Mesenteric fat pad (tissue), 1 donor: ENCODE results near the gene STYX. TPM values are rescaled to one million over a fixed set of nuclear protein-coding genes. Genes with fewer than 3 reads are reported as not detected.

Source experiments
- DNase-seq: peaks from one replicate; pipeline ENCODE4 v3.0.0-alpha.2; 2020; ENCODE audit warnings: low spot score
- total RNA-seq: library from RNA; stranded (reverse); fragmentation: NEBNext Ultra II Directional; extraction: Animal tissue kit (Norgen Biotek cat#: 25700); gene quantifications from one replicate; pipeline ENCODE4 v1.2.1, GENCODE V29; 2021
- donor health status: DM: yes; HTN: yes; CAD: no.

Gene STYX
- total RNA-seq, 1 donor from 2014 or later: 13.9 TPM

GRCh38 chr14:52789118-52789517 is 59.2 kb downstream of the STYX start:
- DNase-seq: no peak

- no peak for DNase-seq
Observed at GRCh38 chr14:52790011-52790755, 60.2 kb downstream of the STYX start.

GRCh38 chr14:52790756-52791222 is 60.8 kb downstream of the STYX start:
- DNase-seq: no peak

GRCh38 chr14:52791223-52792096 is 61.5 kb downstream of the STYX start, which contains the start of gene GNPNAT1:
GNPNAT1 (minus strand) TSS chr14:52791607; CDS start chr14:52784650, 6,957 bp downstream.
- DNase-seq: peak; percentile 95

- DNase-seq: no peak
Observed at GRCh38 chr14:52792097-52792415, 62.1 kb downstream of the STYX start.

- DNase-seq: no peak
Observed at GRCh38 chr14:52793061-52793460, 63.1 kb downstream of the STYX start.

- no peak for DNase-seq
Observed at GRCh38 chr14:52797653-52798052, 67.7 kb downstream of the STYX start.

- DNase-seq: no peak
Observed at GRCh38 chr14:52798826-52799225, 68.9 kb downstream of the STYX start.

GRCh38 chr14:52801014-52801712 is 71.2 kb downstream of the STYX start:
- DNase-seq: no peak

GRCh38 chr14:52802597-52802996 is 72.6 kb downstream of the STYX start:
- DNase-seq: no peak

- DNase-seq: no peak
Observed at GRCh38 chr14:52806115-52806514, 76.1 kb downstream of the STYX start.

- no peak for DNase-seq
Observed at GRCh38 chr14:52808101-52808500, 78.1 kb downstream of the STYX start.

GRCh38 chr14:52821805-52822250 is 91.9 kb downstream of the STYX start:
- DNase-seq: no peak

- no peak for DNase-seq
Observed at GRCh38 chr14:52824462-52824861, 94.5 kb downstream of the STYX start.

Other genes starting within 250 kb of the STYX start
- 3.6 TPM for gene TXNDC16, start 177.7 kb upstream of the STYX start, total RNA-seq
- gene GPR137C, start 177.3 kb upstream of the STYX start, total RNA-seq: 0.13 TPM
- gene ERO1A, start 34.6 kb upstream of the STYX start, total RNA-seq: 37.8 TPM
- 79.6 TPM for gene PSMC6, start 23.0 kb upstream of the STYX start, total RNA-seq
- gene GNPNAT1, start 61.4 kb downstream of the STYX start, total RNA-seq: 26.7 TPM
- gene FERMT2, start 220.9 kb downstream of the STYX start, total RNA-seq: 206 TPM